Fibroblast of mammary gland (primary cell): ENCODE measurements around the gene FASTKD1.
"Not testable (repeated sequence)": the region's sequence is repeated elsewhere in the genome, so short reads cannot be mapped to it uniquely, and the experiment has no call there.

ENCODE experiments used
- DNase-seq: peaks from one replicate; pipeline ENCODE4 v3.0.0-alpha.2; 2010; ENCODE audit warnings: low read depth
- H3K4me3 ChIP-seq: 2 replicates; pipeline ENCODE4 v1.5.1; 2011; ENCODE audit warnings: low read depth, mild to moderate bottlenecking, low read length, moderate library complexity; ENCODE audit not compliant: control insufficient read depth
- CTCF ChIP-seq: conservative IDR thresholded peaks from 2 replicates; pipeline ENCODE4 v1.5.1; 2011; ENCODE audit warnings: low read depth, low read length, inconsistent platforms; ENCODE audit not compliant: control insufficient read depth, insufficient read depth

FASTKD1 gene

GRCh38 chr2:169571571-169571970, 2.1 kb downstream of the FASTKD1 start:
- TF ChIP-seq CTCF, result no peak
- H3K4me3 ChIP-seq, result no peak overlapping the region
- DNase-seq, result no peak

- not testable (repeated sequence) for H3K4me3 ChIP-seq, DNase-seq
Observed at GRCh38 chr2:169570752-169571151, 2.9 kb downstream of the FASTKD1 start.

GRCh38 chr2:169569948-169570347, 3.7 kb downstream of the FASTKD1 start:
- TF ChIP-seq CTCF, result no peak
- DNase-seq, result no peak
- no peak overlapping the region for H3K4me3 ChIP-seq

- no peak for TF ChIP-seq CTCF
- no peak overlapping the region for H3K4me3 ChIP-seq
- DNase-seq, result no peak
Observed at GRCh38 chr2:169565686-169566085, 8.0 kb downstream of the FASTKD1 start.

GRCh38 chr2:169562519-169562918, 11.1 kb downstream of the FASTKD1 start:
- no peak overlapping the region for H3K4me3 ChIP-seq
- TF ChIP-seq CTCF, result no peak
- DNase-seq, result no peak

GRCh38 chr2:169562084-169562483, 11.6 kb downstream of the FASTKD1 start:
- not testable (repeated sequence) for H3K4me3 ChIP-seq

GRCh38 chr2:169561364-169561763, 12.3 kb downstream of the FASTKD1 start:
- no peak for TF ChIP-seq CTCF
- H3K4me3 ChIP-seq, result no peak overlapping the region
- no peak for DNase-seq

More at GRCh38 chr2:169562084-169562483, 11.6 kb downstream of the FASTKD1 start:
- DNase-seq, result not testable (repeated sequence)

- no peak overlapping the region for H3K4me3 ChIP-seq
- TF ChIP-seq CTCF, result no peak
- DNase-seq, result no peak
Observed at GRCh38 chr2:169546756-169547155, 26.9 kb downstream of the FASTKD1 start.
